ENCODE data around the gene ITGA11.

ITGA11 gene

GRCh38 chr15:68431792-68432401 is at the start of gene ITGA11:
ITGA11 (minus strand) TSS chr15:68432163; CDS start chr15:68432066, 97 bp downstream.
- peak; percentile 27 for DNase-seq

GRCh38 chr15:68481321-68481720 is 49.4 kb upstream of the ITGA11 start:
- no peak for DNase-seq

GRCh38 chr15:68480296-68480695 is 48.3 kb upstream of the ITGA11 start:
- no peak for DNase-seq

- no peak for DNase-seq
Observed at GRCh38 chr15:68479870-68480269, 47.9 kb upstream of the ITGA11 start.

GRCh38 chr15:68479406-68479805 is 47.4 kb upstream of the ITGA11 start:
- no peak for DNase-seq

GRCh38 chr15:68478853-68479252 is 46.9 kb upstream of the ITGA11 start:
- no peak for DNase-seq

- DNase-seq = no peak
Observed at GRCh38 chr15:68475449-68475848, 43.5 kb upstream of the ITGA11 start.

- DNase-seq = no peak
Observed at GRCh38 chr15:68471541-68471940, 39.6 kb upstream of the ITGA11 start.

- no peak for DNase-seq
Observed at GRCh38 chr15:68470976-68471375, 39.0 kb upstream of the ITGA11 start.

GRCh38 chr15:68470049-68470742 is 38.2 kb upstream of the ITGA11 start:
- no peak for DNase-seq

GRCh38 chr15:68469162-68470048 is 37.4 kb upstream of the ITGA11 start:
- no peak for DNase-seq

- DNase-seq = no peak
Observed at GRCh38 chr15:68466876-68467275, 34.9 kb upstream of the ITGA11 start.

GRCh38 chr15:68465861-68466560 is 34.0 kb upstream of the ITGA11 start:
- DNase-seq = no peak

- DNase-seq = no peak
Observed at GRCh38 chr15:68464448-68465090, 32.6 kb upstream of the ITGA11 start.

- no peak for DNase-seq
Observed at GRCh38 chr15:68463996-68464395, 32.0 kb upstream of the ITGA11 start.

GRCh38 chr15:68463444-68463843 is 31.5 kb upstream of the ITGA11 start:
- DNase-seq = no peak

- DNase-seq = no peak
Observed at GRCh38 chr15:68460166-68460565, 28.2 kb upstream of the ITGA11 start.

GRCh38 chr15:68450192-68450591 is 18.2 kb upstream of the ITGA11 start:
- no peak for DNase-seq

- DNase-seq = no peak
Observed at GRCh38 chr15:68449389-68449788, 17.4 kb upstream of the ITGA11 start.

- no peak for DNase-seq
Observed at GRCh38 chr15:68447976-68448755, 16.2 kb upstream of the ITGA11 start.

GRCh38 chr15:68447209-68447608 is 15.2 kb upstream of the ITGA11 start:
- no peak for DNase-seq

- DNase-seq = no peak
Observed at GRCh38 chr15:68445351-68445750, 13.4 kb upstream of the ITGA11 start.
